ENCODE data around the gene MRPL52.
"Not testable (repeated sequence)": the region's sequence is repeated elsewhere in the genome, so short reads cannot be mapped to it uniquely, and the experiment has no call there.

Gene MRPL52
- 31.9 to 32.9 reads per million in 2 donors for total RNA-seq

DNA sequence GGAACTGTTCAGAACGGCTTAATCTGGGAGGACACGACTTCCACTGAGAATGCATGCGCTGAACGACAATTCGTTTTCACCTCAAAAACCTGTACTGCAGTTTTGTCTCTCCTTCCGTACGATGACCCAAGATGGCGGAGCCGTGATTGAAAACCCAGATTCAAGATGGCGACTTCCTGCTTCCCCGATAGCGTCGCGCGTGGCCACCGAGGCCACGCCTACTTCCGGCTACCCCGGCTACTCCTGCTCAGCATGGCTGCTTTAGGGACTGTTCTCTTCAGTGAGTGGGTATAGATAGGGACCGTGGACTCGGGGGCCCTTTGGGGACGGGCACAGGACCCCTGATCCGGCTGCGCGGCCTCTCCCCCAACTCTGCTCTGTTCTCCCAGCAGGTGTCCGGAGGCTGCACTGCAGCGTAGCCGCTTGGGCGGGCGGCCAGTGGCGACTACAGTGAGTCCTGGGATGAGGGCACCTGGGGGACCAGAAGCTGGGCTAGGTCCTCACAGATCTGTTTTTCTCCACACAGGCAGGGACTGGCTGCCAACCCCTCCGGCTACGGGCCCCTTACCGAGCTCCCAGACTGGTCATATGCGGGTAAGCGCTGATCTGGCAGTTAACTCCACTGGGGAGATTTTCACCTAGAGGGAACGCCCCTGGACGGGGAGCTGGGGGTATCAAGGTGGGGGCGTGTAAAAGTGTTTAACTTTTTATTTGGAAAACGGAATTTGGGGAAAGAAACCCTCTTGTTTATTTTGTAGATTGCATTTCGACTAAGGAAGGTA is at the start of gene MRPL52:
MRPL52 (plus strand) TSS at position 227 of the 782 bp plus-strand sequence; CDS start at position 253, 26 bp downstream.
- DNase-seq, result peak; percentile 64

DNA sequence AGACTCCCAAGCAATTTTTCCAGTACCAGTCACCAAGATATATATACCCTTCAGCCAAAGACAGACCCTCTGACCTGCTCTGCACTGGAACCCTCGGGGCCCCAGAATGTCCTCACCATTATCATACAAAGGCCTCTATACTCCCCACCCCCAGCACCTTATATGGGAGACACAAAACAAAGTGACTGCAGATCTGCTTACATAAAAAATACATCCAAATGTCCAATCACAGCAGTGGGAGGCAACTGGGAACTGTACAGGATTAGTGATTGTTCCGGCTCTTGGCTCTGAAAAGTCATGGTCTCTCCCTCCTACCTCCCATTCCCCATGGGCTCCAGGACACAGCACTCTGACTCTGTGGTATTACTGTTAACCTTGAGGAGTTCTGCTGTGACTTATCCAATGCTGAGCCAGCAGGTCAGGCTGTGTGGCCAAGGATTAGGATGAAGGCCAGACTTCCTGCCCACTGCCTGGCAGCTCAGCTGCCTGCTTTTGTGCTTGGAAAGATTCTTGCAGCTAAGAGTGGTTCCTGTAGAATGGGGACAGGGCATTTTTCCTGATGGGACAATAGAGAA is 49.5 kb upstream of the MRPL52 start:
- no peak for DNase-seq

DNA sequence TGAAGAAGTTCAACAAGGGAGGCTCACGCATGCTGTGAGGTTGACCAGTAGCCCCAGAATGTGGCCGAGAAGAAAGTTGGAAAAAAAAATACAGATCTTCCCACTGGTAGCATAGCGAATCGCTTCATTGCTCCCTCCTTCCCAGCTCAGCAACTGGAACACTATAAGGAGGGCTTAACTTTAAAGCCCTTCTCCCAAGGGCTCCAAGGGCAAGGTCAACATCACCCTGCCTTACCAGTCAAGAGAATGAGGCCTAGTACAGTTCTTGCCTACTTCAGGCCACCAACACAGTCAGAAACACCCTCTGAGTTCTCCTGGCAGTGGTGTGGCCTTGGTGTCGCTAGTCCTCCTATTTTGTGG is 48.8 kb upstream of the MRPL52 start:
- no peak for DNase-seq

DNA sequence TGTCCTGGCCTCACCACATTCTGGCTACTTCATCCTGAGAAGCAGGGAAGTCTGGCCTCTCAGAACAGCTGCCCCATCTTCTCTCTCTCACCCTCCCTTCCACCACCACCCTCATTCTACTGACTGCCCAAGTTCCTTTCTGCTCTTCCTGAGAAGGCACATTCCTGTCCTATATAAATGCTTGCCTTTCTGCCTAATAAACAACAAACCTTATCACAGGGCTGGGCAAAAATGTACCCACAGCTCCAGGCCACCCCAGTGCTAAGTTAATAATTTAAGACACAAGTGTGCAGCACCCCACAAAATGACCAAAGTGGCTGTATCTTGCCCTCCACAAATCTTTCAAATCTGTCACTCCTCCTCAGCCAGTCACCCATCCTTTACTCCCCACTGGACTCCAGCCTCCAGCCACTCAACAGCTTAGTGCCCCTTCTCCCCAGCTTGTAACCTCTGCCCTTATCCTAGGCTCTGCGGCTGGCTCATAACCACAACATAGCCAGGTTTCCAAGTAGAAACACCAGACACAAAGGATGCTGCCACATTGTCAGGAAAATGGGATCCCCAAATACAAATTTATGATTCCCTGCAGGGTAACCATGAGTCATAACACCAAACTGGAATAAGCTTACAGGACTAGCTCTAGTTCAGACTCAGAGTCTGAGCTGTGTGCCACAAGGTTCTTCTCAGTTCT is 48.2 kb upstream of the MRPL52 start:
- no peak for DNase-seq

DNA sequence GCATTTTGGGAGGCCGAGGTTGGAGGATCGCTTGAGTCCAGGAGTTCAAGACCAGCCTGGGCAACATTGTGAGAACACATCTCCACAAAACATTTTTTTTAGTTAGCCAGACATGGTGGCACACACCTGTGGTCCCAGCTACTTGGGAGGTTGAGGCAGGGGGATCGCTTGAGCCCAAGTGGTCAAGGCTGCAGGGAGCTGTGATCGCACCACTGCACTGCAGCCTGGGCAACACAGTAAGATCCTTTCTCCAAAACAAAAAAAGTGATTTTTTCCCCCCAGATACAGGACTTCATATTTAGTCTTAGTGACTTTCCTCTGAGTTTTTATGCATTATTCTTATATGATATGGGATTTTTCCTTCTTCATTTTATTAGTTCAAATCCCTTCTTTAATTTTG is 43.0 kb upstream of the MRPL52 start:
- no peak for DNase-seq

DNA sequence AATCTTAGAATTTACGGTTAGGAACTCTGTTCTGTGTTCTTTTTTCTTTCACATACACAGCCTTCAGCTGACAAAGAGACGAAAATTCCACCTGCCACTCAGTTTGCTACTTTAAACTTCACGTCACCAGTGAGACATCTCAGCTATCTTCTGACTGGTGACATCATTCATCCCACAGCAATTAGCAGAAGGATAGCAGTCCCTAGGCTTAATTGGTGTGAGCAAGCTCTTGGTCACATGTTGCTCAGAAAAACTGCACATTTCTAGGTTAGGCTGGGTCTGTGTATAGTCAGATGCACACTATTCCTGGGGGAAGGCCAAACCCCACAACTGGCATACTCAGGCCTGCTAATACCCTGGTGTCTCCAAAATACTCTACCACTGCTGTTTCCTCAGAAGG is 38.4 kb upstream of the MRPL52 start:
- no peak for DNase-seq

- no peak for DNase-seq
Observed at GRCh38 chr14:22792158-22792557, 37.5 kb upstream of the MRPL52 start.

GRCh38 chr14:22793550-22793949 is 36.1 kb upstream of the MRPL52 start:
- not testable (repeated sequence) for DNase-seq

DNA sequence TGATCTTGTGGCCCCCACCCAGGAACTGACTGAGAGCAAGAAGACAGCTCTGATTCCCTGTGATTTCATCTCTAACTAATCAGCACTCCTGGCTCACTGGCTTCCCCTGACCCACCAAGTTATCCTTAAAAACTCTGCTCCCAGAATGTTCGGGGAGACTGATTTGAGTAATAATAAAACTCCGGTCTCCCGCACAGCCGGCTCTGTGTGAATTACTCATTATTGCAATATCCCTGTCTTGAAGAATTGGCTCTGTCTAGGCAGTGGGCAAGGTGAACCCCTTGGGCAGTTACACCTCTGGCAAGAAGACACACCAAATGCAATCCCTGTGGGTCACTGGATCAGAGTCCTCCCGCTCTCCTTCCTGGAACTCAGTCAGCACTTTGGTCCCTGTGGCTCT is 35.7 kb upstream of the MRPL52 start:
- DNase-seq, result no peak

DNA sequence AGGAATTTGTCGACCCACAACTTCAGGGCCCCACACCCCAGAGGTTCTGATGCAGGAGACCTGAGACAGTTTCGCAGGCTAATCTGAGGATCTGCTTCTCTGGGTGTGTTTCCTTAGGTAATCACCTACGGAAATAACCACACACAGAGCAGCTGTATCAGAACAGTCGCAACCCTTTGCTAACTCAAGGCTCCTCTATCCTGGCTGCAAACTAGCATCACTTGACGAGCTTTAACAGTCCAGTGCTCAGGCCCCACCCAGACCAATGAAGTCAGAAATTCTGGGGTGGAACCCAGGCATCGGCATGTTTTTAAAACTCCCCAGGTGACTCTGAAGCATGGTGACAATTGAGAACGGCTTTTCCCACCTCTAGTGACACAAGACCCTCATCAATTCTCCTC is 35.1 kb upstream of the MRPL52 start:
- DNase-seq, result no peak

DNA sequence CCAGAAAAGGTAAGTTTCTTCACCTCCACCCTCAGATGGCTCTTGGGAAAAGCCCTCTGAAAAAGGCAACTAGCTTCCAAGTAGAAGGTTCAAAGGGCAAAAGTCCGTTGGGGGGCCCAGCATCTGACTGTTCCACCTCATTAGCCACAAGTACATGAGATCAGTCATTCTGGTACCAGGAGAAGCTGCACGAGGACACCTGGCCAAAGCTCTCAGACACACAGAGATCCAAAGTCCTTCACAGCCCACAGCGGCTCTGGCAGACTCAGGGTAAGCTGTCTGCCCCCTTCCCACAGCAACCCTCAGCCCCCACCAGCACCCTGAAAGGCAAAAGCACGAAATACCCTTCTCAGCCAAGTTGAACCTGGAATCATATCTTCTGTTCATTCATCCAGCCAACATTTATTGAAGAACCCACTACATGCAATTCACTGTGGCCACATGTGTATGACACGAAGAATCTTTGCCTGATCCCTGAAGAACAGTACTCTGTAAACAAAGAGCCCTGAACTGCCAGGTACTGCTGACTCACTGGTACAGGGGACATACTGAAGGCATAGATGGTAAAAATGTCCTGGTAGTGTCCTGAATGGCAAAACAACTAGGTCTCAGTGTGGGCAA is 33.5 kb upstream of the MRPL52 start:
- no peak for DNase-seq

DNA sequence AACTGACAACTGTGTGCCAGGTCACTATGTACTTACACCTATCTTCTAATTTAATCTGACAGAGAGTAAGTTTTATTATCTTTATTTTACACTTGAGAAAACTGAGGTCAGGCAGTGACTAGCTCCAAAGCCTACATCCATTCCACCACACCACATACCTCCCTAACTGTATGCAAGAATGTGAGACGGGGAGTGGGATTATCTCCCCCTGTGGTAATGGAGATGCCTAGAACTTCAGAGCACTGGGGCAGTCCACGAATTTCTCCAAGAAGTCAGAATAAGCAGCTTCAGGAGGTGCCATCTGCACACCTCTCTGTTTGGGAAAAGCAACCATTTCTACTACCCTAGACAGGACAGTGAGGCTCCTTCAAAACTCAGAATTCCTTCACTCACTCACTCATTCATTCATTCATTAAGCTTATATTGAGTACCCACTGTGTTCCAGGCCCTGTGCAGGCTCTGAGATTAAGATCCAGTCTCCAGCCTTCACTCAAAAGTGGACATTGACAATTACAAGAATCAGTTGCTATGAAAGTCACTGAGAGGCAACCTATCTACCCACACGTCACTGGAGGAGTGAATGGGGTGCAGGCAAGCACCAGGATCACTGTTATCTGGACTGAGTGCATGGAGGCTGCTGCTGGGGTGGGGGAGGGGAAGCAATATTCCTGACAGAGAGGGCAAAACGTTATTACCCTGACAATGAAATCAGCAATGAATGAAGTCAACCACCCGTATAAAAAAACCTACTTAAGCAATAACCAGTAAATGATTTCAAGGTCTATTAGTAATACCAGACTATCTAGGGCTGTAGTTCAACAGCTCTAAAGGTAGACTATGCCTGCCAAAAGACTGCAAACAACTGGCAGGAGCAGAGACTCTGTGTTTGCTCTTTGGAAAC is 32.4 kb upstream of the MRPL52 start:
- no peak for DNase-seq

DNA sequence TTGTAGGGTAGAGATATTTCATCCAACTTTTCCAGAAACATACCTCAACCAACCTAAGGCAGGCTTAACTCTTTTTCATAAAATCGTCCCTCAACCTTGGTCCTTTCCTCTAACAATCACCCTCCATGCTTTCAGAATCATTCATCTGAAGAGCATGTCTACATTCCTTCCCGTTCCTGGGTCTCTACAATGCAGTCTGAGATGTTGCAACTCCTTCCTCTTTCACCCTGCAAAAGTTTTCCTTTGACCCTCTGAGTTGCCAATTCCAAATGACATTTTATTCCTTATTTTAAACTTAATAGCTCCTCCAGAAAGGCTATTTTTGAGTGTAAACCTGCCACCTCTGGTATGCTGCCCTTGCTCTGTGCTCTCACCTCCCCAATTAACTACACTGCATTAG is 31.2 kb upstream of the MRPL52 start:
- no peak for DNase-seq

DNA sequence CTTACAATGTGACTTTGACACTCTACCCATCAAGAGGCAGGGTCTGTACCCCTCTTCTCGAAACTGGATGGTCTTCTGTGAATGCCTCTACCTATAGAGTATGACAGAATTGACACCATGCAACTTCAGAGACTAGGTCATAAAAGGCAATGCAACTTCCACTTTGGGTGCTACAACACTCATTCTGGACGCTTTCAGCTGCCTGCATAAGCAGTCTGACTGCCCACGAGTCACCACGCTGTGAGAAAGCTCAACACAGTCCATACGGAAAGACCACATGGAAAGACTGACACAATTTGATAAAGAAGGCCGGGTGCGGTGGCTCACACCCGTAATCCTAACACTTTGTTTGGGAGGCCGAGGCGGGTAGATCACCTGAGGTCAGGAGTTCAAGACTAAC is 29.3 kb upstream of the MRPL52 start:
- no peak for DNase-seq

DNA sequence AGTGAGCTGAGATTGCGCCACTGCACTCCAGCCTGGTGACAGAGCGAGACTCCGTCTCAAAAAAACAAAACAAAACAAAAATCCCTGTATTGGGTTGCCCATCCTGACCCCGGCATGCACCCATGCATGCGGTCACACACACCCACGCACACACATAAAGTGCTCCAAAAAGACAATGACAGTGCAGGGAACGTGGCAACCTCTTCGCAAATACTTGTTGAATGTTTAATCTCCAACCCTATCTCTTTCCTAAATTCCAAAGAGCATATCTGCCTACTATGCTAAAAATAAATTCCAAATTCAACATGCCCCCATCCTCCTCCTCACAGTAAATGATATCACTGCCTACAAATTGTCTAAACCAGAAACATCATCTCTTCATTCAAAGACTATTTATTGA is 28.0 kb upstream of the MRPL52 start:
- no peak for DNase-seq

DNA sequence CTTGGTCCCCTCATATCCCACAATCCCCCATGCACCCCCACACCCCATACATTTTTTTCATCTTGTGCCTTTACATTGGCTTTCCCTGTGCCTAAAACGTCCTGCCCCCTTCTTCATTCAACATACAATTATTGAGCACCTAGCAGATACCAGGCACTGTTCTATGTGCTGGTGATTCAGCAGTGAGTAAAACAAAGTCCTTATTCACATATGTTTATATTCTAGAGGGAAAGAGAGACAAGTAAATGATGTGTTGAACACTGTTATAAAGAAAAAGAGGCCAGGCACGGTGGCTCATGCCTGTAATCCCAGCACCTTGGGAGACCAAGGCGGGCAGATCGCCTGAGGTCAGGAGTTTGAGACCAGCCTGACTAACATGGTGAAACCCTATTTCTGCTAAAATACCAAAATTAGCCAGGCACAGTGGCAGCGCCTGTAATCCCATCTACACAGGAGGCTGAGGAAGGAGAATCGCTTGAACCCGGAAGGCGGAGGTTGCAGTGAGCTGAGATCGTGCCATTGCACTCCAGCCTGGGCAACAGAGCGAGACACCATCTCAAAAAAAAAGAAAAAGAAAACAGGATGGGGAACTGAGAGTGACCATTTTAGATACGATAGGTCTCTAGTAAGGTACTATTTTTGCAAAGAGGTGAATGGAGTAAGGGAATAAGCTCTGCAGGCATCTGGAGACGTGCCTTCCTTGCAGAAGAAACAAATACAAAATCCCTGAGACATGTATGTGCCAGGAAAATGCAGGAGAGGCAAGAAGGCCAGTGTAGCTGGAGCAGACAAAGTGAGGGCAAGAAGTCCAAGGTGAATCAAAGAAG is 26.6 kb upstream of the MRPL52 start:
- DNase-seq, result no peak

DNA sequence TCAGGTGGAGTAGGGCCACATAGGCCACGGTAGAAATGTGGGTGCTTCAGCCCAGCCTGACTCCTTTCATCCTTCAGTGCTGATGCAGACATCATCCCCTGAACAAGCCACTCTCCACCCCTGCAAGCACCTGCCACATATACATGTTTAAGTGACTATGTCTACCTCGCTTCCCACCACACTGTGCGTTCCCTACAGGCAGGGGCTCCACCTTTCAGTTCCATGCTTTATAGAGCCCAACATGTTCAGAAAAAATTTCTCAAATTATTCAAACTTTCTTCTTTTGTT is 26.1 kb upstream of the MRPL52 start:
- DNase-seq, result no peak

DNA sequence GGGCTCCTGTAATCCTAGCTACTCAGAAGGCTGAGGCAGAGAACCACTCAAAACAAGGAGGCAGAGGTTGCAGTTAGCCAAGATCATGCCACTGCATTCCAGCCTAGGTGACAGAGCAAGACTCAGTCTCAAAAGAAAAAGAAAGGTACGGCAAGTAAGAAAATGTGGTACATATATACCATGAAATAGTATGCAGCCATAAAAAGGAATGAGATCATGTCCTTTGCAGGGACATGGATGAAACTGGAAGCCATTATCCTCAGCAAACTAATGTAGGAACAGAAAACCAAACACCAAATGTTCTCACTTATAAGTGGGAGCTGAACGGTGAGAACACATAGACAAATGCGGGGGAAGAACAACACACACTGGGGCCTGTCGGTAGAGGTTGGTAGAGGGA is 24.5 kb upstream of the MRPL52 start:
- DNase-seq, result not testable (repeated sequence)

- no peak for DNase-seq
Observed at GRCh38 chr14:22807432-22808087, 22.1 kb upstream of the MRPL52 start.

- no peak for DNase-seq
Observed at GRCh38 chr14:22808388-22809209, 21.1 kb upstream of the MRPL52 start.
